Natural killer cell treated with Interleukin-12 subunit alpha and Interleukin-12 subunit beta and Interleukin-15 and Interleukin-18, amount 100 ng/mL, for 72 hours (primary cell): Measurements from ENCODE around the gene CACNA1A. TPM values are rescaled to one million over a fixed set of nuclear protein-coding genes. Genes with fewer than 3 reads are reported as not detected.
"Not testable (repeated sequence)": the region's sequence is repeated elsewhere in the genome, so short reads cannot be mapped to it uniquely, and the experiment has no call there.

Experiments used
- ATAC-seq, 2 donors: fragments of 150-1000 bp; cut with Tn5 transposase in 1 of 2; sonication (Bioruptor Pico), chemical (Tn5 transposase) in 1 of 2; 2 replicates each; pipeline ENCODE4 v1.10.0; 2021
- DNase-seq: peaks from one replicate; pipeline ENCODE4 v3.0.0; 2022; ENCODE audit warnings: low spot score
- H3K27ac Mint-ChIP-seq, 2 donors: 1 replicate in 1 of 2; 2 replicates in 1 of 2; pipeline ENCODE4 v1.8.0; 2022; ENCODE audit warnings: mixed read lengths in 2 of 2, mild to moderate bottlenecking in 1 of 2, moderate library complexity in 1 of 2
- H3K27me3 Mint-ChIP-seq, 2 donors: 1 replicate in 1 of 2; 2 replicates in 1 of 2; pipeline ENCODE4 v1.8.0; 2022; ENCODE audit warnings: mixed read lengths in 2 of 2
- H3K36me3 Mint-ChIP-seq: one replicate; pipeline ENCODE4 v1.8.0; 2022; ENCODE audit warnings: mixed read lengths
- H3K4me1 Mint-ChIP-seq, 2 donors: 1 replicate in 1 of 2; 2 replicates in 1 of 2; pipeline ENCODE4 v1.8.0; 2022; ENCODE audit warnings: low read depth in 2 of 2, mixed read lengths in 2 of 2, mild to moderate bottlenecking in 1 of 2
- H3K4me3 Mint-ChIP-seq: one replicate; pipeline ENCODE4 v1.8.0; 2022; ENCODE audit warnings: mixed read lengths
- H3K9me3 Mint-ChIP-seq: 2 replicates; pipeline ENCODE4 v1.8.0; 2022; ENCODE audit warnings: mixed read lengths
- total RNA-seq, 2 donors: library from RNA; stranded (reverse); gene quantifications; one replicate each; pipeline ENCODE4 v1.2.3, GENCODE V29; 2022

The CACNA1A gene
- total RNA-seq, 2 donors from 2014 or later = 0.26 to 0.86 TPM

DNA sequence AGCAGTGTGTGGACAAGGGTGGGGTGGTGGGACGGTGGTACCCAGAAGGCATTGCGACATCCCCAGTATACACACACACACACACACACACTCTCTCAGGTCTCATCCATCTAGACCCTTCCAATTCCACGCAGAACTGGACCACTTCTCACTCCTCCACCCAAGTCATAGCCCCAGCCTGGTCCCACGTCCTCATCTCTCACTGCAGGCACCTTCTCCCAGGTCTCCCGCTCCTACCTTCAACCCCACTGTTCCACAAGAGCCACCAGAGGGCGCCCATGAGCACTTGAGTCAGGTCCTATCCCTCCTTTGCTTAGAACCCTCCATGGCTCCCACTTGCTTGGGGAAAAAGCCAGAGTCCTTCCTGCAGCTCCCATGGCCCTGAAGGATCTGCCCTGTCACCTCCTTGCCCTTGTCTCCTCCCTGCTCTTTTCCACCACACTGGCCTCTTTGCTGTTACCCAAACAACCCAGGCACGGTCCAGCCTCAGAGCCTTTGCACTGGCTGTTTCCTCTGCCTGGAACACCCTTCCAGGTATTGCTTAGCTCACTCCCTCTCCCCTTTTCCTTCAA, 293.4 kb downstream of the CACNA1A start:
- Mint-ChIP-seq H3K36me3 (no peaks in the 10 kb centered on the region), H3K27ac (peak overlapping the region; percentile 24 to 29), H3K4me3 (no peak overlapping the region), H3K4me1 (peaks cover 15 to 17% of the 10 kb centered on the region in 2 donors), H3K27me3 (no peaks in the 10 kb centered on the region), H3K9me3 (no peaks in the 10 kb centered on the region)
- ATAC-seq (peak; percentile 28 to 37), DNase-seq (no peak)

DNA sequence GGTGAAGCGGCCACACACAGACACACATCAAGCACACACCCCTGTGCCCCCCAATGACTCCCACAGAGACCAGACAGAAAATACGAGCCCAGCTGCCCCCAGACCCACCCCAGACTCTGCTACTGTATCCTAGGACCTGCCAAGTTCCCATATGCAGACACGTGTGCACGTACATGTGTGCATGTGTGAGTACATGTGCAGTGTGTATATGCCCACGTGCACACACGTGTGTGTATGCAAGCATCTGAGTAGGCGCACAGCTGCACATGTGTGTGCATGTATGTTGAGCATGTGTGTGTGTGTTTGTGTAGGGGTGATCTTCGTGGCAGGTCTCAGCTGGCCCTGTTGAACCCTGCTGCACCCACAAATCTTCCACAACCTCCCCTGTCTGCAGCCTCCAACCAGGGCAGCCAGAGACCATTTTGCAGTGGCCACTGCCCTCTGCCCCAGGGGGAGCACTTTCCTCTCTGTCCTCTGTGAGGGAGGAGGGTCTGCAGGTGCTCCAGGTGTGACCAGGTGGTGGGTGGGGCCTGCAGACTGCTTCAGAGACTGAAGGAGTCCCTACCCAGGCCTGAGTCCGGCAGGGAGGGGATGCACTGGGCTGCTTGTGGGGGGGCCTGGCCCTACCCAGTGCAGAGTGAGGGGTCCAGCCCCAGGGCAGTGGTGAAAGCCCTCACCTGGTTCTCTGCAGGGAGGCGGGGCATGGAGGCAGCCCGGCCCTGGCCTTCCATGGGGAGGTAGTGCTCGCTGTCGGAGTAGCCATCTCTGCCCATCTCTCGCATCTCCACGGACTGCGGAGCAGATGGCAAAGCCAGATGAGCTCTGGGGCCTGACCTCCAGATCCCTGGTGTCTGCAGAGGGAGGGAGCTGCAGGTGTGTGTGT, 294.6 kb downstream of the CACNA1A start:
- no peaks in the 10 kb centered on the region for H3K36me3 Mint-ChIP-seq
- no peak for DNase-seq
- no peaks in the 10 kb centered on the region for H3K9me3 Mint-ChIP-seq
- peaks cover 15 to 18% of the 10 kb centered on the region in 2 donors for H3K4me1 Mint-ChIP-seq
- ATAC-seq = no peak
- H3K27ac Mint-ChIP-seq = no peak overlapping the region
- H3K4me3 Mint-ChIP-seq = no peak overlapping the region
- H3K27me3 Mint-ChIP-seq = no peaks in the 10 kb centered on the region

DNA sequence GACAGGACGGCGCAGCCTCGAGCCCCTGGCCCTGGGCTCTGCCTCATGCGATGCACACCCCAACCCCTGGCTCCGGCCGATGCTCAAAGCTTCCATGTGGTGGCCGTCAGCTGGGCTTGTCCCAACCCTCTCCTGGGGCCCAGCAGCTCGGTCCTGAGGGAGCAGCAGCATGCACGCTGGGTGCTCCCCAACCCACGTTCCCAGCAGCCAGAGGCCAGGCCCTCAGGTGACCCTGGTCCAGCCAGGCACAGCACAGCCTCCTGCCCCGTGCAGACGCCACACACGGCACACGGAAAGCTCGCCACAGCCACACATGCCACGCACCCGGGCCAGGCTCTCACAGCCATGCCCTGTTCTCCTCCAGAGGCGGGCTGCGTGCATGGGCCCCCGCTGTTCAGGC, 295.3 kb downstream of the CACNA1A start:
- H3K27ac Mint-ChIP-seq = peak overlapping the region in 1 of 2 donors; percentile 76
- H3K9me3 Mint-ChIP-seq = no peaks in the 10 kb centered on the region
- DNase-seq (no peak), ATAC-seq (no peak)
- no peak overlapping the region for H3K4me3 Mint-ChIP-seq
- H3K36me3 Mint-ChIP-seq = no peaks in the 10 kb centered on the region
- H3K27me3 Mint-ChIP-seq = no peaks in the 10 kb centered on the region
- H3K4me1 Mint-ChIP-seq = peaks cover 15 to 17% of the 10 kb centered on the region in 2 donors

DNA sequence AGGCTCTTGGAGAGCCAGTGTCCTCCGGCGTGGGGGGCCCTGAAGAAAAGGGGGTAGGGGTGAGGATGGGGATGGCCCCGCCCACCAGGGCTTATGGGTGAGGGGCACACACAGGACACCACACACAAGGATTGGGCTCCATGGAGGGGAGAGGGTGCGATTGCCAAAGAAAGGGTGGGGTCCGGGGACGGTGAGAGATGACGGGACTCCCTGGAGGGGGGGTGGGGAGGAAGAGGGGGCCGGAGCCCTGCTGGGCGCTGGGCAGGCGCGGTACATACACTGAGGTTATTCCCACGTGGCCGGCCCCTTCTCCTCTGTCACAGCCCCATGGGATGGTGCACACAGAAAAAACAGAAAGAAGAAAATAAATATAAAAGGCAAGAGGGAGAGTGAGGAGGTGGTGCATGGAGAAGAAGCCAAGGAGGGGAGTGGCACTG, 295.9 kb downstream of the CACNA1A start:
- peaks cover 15 to 16% of the 10 kb centered on the region in 2 donors for H3K4me1 Mint-ChIP-seq
- ATAC-seq (no peak), DNase-seq (no peak)
- H3K36me3 Mint-ChIP-seq = no peaks in the 10 kb centered on the region
- H3K9me3 Mint-ChIP-seq = no peaks in the 10 kb centered on the region
- H3K27ac Mint-ChIP-seq = peak overlapping the region in 1 of 2 donors; percentile 76
- no peak overlapping the region for H3K4me3 Mint-ChIP-seq
- H3K27me3 Mint-ChIP-seq = no peaks in the 10 kb centered on the region

DNA sequence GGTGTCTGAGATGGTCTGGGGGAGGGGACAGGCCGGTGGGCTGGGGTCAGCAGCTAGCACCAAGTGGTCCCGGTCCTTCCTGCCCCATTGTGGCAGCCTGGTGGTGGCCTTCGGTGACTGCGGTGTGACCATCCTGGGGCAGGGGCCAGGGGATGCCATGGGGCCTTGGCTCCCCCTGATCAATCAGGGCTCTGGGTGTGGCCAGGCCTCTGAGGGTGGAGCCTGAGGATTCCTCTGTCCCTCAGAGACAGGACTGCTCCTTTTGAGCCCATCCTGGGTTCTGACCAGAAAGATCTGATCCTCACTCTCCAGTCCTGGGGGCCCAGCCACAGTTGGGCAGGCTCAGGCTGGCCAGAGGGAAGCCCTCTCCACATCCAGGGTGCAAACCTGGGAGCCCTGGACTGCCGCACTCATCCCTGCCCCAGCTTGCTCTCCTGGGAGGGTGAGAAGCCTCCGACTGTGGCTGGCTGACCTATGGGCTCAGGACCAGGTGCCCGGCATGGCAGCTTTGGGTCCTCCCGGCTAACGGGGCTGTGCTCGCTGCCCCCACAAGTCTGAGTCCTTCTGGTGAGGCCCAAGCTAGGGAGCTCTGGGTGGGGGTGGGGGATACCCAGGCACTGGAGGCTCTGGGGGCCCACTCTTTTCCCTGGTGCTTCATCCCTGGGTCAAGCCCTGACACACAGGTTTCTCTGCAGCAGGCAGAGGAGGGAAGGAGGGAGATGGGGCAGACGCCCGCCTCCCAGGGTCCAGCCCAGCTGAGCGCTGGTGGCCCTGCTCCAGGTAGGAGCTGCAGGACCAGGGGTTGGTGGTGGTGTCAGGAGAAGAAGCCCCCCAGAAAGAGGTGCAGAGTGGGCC, 296.6 kb downstream of the CACNA1A start:
- H3K4me1 Mint-ChIP-seq = peaks cover 15 to 16% of the 10 kb centered on the region in 2 donors
- H3K27me3 Mint-ChIP-seq = no peaks in the 10 kb centered on the region
- H3K27ac Mint-ChIP-seq = no peak overlapping the region
- ATAC-seq = no peak
- no peaks in the 10 kb centered on the region for H3K9me3 Mint-ChIP-seq
- peak overlapping the region; percentile 47 for H3K4me3 Mint-ChIP-seq
- no peak for DNase-seq
- H3K36me3 Mint-ChIP-seq = no peaks in the 10 kb centered on the region

DNA sequence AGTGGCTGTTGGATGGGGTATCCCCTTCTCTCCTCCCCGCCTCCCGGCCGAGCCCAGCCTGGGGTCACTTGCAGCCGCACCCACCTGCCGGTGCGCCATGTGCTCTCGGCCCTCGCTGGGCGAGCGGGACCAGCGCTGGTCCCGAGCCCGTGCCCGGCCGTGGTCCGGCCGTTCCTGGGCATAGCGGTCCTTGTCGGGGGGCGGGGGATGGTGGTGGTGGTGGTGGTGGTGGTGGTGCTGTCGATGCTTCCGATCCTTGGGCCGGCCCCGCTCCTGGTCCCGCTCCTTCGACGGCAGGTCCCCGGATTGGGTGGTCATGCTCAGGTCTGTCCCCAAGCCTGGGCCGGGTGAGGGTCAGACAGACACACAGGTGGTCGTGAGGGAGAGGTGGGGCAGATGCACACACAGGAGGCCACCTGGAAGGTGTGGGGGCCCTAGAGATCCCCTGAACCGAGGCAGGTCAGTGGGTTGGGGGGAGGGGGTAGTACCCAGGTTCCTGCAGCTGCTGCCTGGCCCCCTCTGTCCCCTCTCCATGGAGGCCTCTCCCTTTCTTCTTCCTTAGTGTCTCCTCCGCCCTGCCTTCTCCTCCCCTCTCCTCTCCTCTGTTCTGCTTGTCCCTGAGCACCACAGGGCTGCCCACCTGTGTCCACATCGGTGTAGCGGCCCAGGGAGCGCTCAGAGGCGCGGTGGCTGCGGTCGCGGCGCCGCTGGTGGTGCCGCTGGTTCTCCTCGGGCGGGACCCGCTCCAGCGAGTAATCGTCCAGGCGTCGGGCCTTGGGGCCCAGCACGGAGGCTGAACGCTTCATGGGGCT, 297.4 kb downstream of the CACNA1A start:
- ATAC-seq (peak; percentile 45 to 62), DNase-seq (no peak)
- H3K27ac Mint-ChIP-seq = peak overlapping the region; percentile 72 to 96
- H3K4me1 Mint-ChIP-seq = peaks cover 15 to 16% of the 10 kb centered on the region in 2 donors
- no peaks in the 10 kb centered on the region for H3K36me3 Mint-ChIP-seq
- H3K9me3 Mint-ChIP-seq = no peaks in the 10 kb centered on the region
- H3K4me3 Mint-ChIP-seq = peak overlapping the region; percentile 83
- no peaks in the 10 kb centered on the region for H3K27me3 Mint-ChIP-seq

DNA sequence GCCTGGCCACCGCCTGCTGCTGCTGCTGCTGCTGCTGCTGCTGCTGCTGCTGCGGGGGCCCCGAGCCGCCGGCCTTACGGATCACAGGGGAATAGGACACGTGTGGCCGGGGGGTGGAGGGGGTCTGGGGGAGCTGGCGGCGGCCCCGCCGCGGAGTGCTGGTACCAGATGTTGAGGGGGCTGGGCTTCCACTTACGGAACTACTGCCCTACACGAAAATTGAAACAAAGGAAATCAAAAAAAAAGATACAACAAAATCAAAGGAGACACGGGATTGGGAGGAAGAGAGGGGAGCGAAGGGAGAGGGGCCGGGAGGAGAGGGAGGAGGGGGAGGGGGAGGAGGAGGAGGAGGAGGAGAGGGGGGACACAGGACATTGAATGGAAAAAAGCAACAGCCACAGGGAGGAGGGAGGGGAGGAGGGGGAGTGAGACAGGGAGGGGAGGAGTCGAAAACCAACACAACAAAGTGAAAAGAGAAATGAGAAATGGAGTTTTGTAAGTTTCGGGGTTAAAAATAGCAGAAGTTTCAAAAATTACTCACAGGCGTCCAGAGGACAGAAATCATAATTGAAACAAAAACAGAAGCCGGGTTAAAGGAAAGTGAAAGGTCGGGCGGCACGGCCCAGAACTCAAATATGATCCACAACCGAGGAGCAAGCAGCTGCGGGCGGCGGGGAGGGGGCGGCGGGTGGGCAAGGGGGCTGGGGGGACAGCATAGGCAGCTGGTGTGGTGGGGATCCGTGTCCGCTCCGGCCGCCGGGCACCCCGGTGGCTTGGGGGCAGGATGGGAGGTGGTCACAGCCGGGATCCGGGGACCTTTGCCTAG, 298.2 kb downstream of the CACNA1A start:
- Mint-ChIP-seq H3K27me3 (no peaks in the 10 kb centered on the region), H3K4me1 (peaks cover 12 to 13% of the 10 kb centered on the region in 2 donors), H3K9me3 (no peaks in the 10 kb centered on the region), H3K4me3 (peak overlapping the region; percentile 83), H3K27ac (peak overlapping the region; percentile 72 to 96), H3K36me3 (no peaks in the 10 kb centered on the region)
- DNase-seq = no peak
- peak; percentile 76 to 87 for ATAC-seq

DNA sequence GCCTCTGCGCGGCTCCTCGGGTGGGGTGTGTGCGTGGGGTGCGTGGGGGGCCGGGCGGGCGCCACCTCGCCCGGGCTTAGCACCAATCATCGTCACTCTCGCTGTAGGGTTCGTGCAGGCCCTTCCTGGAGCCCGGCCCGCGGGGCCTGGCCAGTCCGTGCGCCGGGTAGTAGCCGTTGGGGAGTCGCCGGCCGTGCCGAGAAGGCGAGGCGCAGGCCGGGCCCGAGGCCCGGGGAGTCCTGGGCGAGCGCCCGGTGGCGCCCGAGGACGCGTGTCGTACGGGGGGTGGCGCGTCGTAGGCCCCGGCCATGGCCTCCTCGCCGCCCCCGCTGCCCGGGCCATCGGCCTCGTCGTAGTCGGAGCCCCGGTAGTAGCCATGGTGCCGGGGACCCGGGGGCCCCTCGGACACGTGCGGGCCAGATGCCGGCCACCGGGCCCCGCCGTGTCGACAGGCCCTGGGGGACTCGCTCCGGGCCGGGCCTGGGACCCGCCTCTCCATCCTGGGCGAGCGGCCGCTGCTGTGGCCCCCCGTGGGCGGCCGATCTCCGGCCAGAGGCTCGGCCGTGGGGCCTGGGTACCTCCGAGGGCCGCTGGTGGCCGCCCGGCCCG, 298.9 kb downstream of the CACNA1A start:
- ATAC-seq (no peak), DNase-seq (no peak)
- Mint-ChIP-seq H3K36me3 (no peaks in the 10 kb centered on the region), H3K27me3 (no peaks in the 10 kb centered on the region), H3K9me3 (no peaks in the 10 kb centered on the region), H3K4me1 (peaks cover 7% of the 10 kb centered on the region in 2 donors), H3K27ac (peak overlapping the region in 1 of 2 donors; percentile 96), H3K4me3 (no peak overlapping the region)

DNA sequence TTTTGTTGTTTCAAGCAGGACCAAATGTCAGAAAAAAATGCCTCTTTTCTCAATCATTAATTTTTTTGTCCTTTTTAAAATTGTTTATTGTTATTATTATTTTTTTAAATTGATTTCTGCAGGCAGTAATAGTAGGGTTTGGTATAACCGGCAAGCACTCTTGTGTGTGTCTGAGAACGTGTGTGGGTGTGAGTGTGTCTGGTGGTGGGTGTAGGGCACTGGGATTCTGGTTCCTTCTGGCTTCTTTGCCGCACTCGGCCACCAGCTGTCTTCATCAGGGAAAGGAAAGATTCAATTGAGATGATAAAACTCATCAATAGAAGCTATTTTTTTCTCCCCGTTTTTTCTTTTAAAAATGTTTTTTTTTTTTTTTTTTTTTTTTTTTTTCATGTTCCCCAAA, 299.7 kb downstream of the CACNA1A start:
- peaks cover 7% of the 10 kb centered on the region in 2 donors for H3K4me1 Mint-ChIP-seq
- H3K9me3 Mint-ChIP-seq = no peaks in the 10 kb centered on the region
- H3K27me3 Mint-ChIP-seq = no peaks in the 10 kb centered on the region
- no peak overlapping the region for H3K27ac Mint-ChIP-seq
- H3K4me3 Mint-ChIP-seq = no peak overlapping the region
- DNase-seq (no peak), ATAC-seq (no peak)
- H3K36me3 Mint-ChIP-seq = no peaks in the 10 kb centered on the region

DNA sequence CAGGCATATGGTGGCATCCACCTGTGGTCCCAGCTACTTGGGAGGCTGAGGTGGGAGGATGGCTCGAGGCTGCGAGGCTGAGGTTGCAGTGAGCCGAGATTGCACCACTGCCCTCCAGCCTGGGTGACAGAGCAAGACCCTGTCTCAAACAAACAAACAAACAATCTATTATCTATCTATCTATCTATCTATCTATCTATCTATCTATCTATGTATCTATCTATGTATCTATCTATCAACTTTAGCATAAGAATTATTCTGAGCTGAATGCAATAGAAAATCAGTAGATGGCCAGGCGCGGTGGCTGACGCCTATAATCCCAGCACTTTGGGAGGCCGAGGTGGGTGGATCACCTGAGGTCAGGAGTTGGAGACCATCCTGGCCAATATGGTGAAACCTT, 304.2 kb downstream of the CACNA1A start:
- H3K4me3 Mint-ChIP-seq, H3K9me3 Mint-ChIP-seq, H3K27ac Mint-ChIP-seq, ATAC-seq, H3K36me3 Mint-ChIP-seq, H3K27me3 Mint-ChIP-seq, DNase-seq, H3K4me1 Mint-ChIP-seq: not testable (repeated sequence)

DNA sequence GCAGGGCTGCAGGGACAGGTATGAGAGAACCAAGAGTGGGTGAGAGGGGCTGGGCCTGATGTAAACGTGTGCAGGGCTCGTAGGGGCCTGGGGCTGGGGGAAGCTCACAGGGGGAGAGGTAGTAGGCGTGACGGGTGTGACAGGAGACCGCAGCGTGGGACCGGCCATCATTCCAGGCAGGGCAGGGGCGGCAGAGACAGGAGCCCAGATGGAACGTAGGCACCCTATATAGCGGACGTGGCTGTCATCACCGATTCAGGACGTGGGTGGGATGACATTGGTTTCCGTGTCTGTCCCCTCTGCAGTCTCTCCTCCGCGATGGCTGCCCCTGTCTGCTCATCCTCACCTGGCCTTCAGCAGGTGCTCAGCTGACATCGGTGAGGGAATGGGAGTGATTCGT, 307.6 kb downstream of the CACNA1A start:
- no peaks in the 10 kb centered on the region for H3K27me3 Mint-ChIP-seq
- peaks cover 0 to 2% of the 10 kb centered on the region in 2 donors for H3K4me1 Mint-ChIP-seq
- DNase-seq (no peak), ATAC-seq (no peak)
- H3K9me3 Mint-ChIP-seq = no peaks in the 10 kb centered on the region
- H3K27ac Mint-ChIP-seq = no peak overlapping the region
- H3K4me3 Mint-ChIP-seq = no peak overlapping the region
- H3K36me3 Mint-ChIP-seq = no peaks in the 10 kb centered on the region

DNA sequence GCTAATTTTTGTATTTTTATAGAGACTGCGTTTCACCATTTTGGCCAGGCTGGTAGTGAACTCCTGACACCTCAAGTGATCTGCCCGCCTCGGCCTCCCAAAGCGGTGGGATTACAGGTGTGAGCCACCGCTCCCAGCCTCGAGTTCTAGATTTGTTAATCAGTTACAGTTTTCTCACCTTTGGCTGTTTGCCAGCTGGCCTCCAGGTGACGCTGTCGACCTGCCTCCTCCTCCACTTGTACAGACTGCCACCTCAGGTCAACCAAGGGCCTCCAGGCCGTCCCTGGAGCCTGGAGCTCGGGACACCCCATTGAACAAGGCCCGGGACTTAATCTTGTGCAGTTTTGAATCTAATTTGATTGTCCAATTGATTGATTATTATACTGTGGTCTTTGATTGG, 310.6 kb downstream of the CACNA1A start:
- no peaks in the 10 kb centered on the region for H3K36me3 Mint-ChIP-seq
- ATAC-seq (peak in 1 of 2 donors; percentile 52), DNase-seq (no peak)
- H3K4me1 Mint-ChIP-seq = peaks cover 0 to 4% of the 10 kb centered on the region in 2 donors
- no peaks in the 10 kb centered on the region for H3K9me3 Mint-ChIP-seq
- H3K27ac Mint-ChIP-seq = no peak overlapping the region
- no peaks in the 10 kb centered on the region for H3K27me3 Mint-ChIP-seq
- H3K4me3 Mint-ChIP-seq = no peak overlapping the region
